Measurements from ENCODE around the gene KCNQ5.

KCNQ5 gene

DNA sequence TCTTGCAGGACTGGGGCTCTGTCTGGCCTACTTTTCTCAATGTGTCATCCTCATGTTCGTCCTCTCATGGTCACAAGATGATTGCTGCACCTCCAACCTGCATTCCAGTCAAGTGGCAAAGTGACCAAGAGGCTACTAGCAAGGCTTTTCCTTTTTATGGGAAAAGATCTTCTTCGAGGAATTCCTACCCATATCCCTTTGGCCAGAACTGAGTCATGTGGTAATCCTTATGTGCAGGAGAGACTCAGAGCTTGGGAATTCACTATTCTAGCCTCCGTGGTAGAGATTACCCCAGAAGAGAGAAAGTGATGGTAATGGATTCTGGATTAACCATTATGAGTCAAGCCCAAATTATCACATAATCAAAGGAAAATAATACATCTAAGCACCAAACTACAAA lies 162.7 kb downstream of the KCNQ5 start:
- Histone ChIP-seq H3K9me3 (ENCODE audit: low read length) (no peaks in the 10 kb centered on the region), H3K9ac (ENCODE audit: low read length) (no peak overlapping the region), H3K36me3 (ENCODE audit: insufficient read depth, low read length) (no peaks in the 10 kb centered on the region; the same call in 1 of the 2 replicates), H2AFZ (ENCODE audit: low read length) (no peak overlapping the region), H3K4me1 (ENCODE audit: insufficient read depth, low read length, severe bottlenecking) (no peaks in the 10 kb centered on the region), H3K79me2 (ENCODE audit: insufficient read depth, low read length) (peaks cover 14% of the 10 kb centered on the region), H3F3A (ENCODE audit: insufficient read depth, low read length) (no peaks in the 10 kb centered on the region), H3K27me3 (ENCODE audit: insufficient read depth, low read length) (no peaks in the 10 kb centered on the region), H3K4me3 (ENCODE audit: low read depth, low read length, poor library complexity, severe bottlenecking) (no peak overlapping the region), H3K4me2 (ENCODE audit: low read length) (no peak overlapping the region), H3K9me2 (ENCODE audit: low read depth, low read length) (no peaks in the 10 kb centered on the region), H4K20me1 (ENCODE audit: insufficient read depth, low read length) (no peaks in the 10 kb centered on the region), H3K27ac (ENCODE audit: low read depth, low read length, poor library complexity, severe bottlenecking) (no peak overlapping the region)
- TF ChIP-seq, protein P1, sequence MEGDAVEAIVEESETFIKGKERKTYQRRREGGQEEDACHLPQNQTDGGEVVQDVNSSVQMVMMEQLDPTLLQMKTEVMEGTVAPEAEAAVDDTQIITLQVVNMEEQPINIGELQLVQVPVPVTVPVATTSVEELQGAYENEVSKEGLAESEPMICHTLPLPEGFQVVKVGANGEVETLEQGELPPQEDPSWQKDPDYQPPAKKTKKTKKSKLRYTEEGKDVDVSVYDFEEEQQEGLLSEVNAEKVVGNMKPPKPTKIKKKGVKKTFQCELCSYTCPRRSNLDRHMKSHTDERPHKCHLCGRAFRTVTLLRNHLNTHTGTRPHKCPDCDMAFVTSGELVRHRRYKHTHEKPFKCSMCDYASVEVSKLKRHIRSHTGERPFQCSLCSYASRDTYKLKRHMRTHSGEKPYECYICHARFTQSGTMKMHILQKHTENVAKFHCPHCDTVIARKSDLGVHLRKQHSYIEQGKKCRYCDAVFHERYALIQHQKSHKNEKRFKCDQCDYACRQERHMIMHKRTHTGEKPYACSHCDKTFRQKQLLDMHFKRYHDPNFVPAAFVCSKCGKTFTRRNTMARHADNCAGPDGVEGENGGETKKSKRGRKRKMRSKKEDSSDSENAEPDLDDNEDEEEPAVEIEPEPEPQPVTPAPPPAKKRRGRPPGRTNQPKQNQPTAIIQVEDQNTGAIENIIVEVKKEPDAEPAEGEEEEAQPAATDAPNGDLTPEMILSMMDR (IDR thresholded peaks at IDR 0.05; ENCODE audit: low read length) = no peak
- TF ChIP-seq EZH2 (IDR thresholded peaks at IDR 0.05; ENCODE audit: borderline replicate concordance, low read length) = no peak

DNA sequence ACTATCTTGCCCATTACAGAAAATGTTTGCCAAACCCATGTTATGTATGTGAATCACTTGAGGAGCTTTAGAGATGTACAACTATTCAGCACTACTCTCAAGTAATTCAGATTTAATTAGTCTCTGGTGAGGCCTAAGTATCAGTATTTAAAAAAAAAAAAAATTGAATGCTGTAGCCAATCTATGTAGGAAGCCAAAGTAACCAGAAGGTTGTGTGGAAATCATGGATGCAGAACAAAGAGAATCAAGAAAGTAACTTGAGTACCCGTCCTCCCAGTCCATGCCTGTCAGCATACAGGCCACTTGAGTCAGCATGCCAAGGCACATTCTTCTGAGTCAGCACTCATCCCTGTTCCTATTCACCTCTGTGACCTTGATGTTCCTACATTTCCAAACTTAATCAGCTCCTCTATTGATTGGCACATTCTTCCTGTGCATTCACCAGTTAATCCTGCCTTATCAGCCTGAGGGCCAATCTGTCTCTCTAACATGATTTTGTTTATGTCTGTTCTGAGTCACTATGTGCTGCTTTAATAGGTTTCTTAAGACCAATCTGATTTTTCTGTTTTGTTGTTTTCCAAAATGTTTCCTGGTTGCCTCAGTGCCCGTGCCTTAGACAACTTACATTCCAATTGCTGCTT lies 165.6 kb downstream of the KCNQ5 start:
- no peak overlapping the region for H3K9ac ChIP-seq (ENCODE audit: low read length)
- H3K9me3 ChIP-seq (ENCODE audit: low read length) = no peaks in the 10 kb centered on the region
- H3K27ac ChIP-seq (ENCODE audit: low read depth, low read length, poor library complexity, severe bottlenecking) = no peak overlapping the region
- H4K20me1 ChIP-seq (ENCODE audit: insufficient read depth, low read length) = no peaks in the 10 kb centered on the region
- peaks cover 9% of the 10 kb centered on the region; the same call in 1 of the 2 replicates for H3K79me2 ChIP-seq (ENCODE audit: insufficient read depth, low read length)
- no peak for TF ChIP-seq EZH2 (IDR thresholded peaks at IDR 0.05; ENCODE audit: borderline replicate concordance, low read length)
- TF ChIP-seq, protein P1 (IDR thresholded peaks at IDR 0.05; ENCODE audit: low read length) = no peak
- peaks cover 6% of the 10 kb centered on the region for H3K36me3 ChIP-seq (ENCODE audit: insufficient read depth, low read length)
- H3K27me3 ChIP-seq (ENCODE audit: insufficient read depth, low read length) = no peaks in the 10 kb centered on the region
- H3K9me2 ChIP-seq (ENCODE audit: low read depth, low read length) = no peaks in the 10 kb centered on the region
- H3K4me2 ChIP-seq (ENCODE audit: low read length) = no peak overlapping the region
- no peaks in the 10 kb centered on the region for H3K4me1 ChIP-seq (ENCODE audit: insufficient read depth, low read length, severe bottlenecking)
- H2AFZ ChIP-seq (ENCODE audit: low read length) = no peak overlapping the region
- H3F3A ChIP-seq (ENCODE audit: insufficient read depth, low read length) = no peaks in the 10 kb centered on the region
- H3K4me3 ChIP-seq (ENCODE audit: low read depth, low read length, poor library complexity, severe bottlenecking) = no peak overlapping the region

DNA sequence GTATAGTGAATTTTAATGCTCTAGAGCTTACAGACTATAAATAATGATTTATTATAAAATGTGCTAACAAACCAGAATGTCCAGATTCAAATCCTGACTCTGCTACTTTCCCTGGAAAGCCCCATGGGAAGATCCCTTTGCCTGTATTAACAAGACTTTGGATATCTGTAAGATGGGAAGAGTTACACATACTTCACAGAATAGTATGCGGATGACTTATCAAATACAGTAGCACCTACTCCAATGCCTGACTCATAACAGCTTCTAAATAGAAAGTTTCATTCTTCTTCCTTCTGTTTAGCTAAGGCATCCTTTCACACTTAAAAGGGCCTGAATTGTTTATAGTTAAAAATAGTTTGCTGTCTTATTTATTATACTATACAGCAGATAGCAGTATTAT lies 166.3 kb downstream of the KCNQ5 start:
- Histone ChIP-seq H3K27me3 (ENCODE audit: insufficient read depth, low read length) (no peaks in the 10 kb centered on the region), H3K79me2 (ENCODE audit: insufficient read depth, low read length) (peaks cover 9% of the 10 kb centered on the region; the same call in 1 of the 2 replicates), H3K9me3 (ENCODE audit: low read length) (no peaks in the 10 kb centered on the region), H3K4me3 (ENCODE audit: low read depth, low read length, poor library complexity, severe bottlenecking) (no peak overlapping the region), H3F3A (ENCODE audit: insufficient read depth, low read length) (no peaks in the 10 kb centered on the region), H3K27ac (ENCODE audit: low read depth, low read length, poor library complexity, severe bottlenecking) (no peak overlapping the region), H3K9ac (ENCODE audit: low read length) (no peak overlapping the region), H4K20me1 (ENCODE audit: insufficient read depth, low read length) (no peaks in the 10 kb centered on the region), H3K4me1 (ENCODE audit: insufficient read depth, low read length, severe bottlenecking) (no peaks in the 10 kb centered on the region), H3K36me3 (ENCODE audit: insufficient read depth, low read length) (peaks cover 6% of the 10 kb centered on the region), H3K9me2 (ENCODE audit: low read depth, low read length) (no peaks in the 10 kb centered on the region), H3K4me2 (ENCODE audit: low read length) (no peak overlapping the region), H2AFZ (ENCODE audit: low read length) (no peak overlapping the region)
- TF ChIP-seq, protein P1 (IDR thresholded peaks at IDR 0.05; ENCODE audit: low read length) = no peak
- TF ChIP-seq EZH2 (IDR thresholded peaks at IDR 0.05; ENCODE audit: borderline replicate concordance, low read length) = no peak
